HG03342 (cell line): ENCODE data around the gene DUSP16.
"Not testable (repeated sequence)": the region's sequence is repeated elsewhere in the genome, so short reads cannot be mapped to it uniquely, and the experiment has no call there.

Experiments
- ATAC-seq: cut with Tn5 transposase; IDR thresholded peaks from one replicate; pipeline ENCODE4 v1.9.1; 2021; ENCODE audit warnings: mild to moderate bottlenecking, moderate library complexity; ENCODE audit not compliant: unreplicated experiment

Gene DUSP16

DNA sequence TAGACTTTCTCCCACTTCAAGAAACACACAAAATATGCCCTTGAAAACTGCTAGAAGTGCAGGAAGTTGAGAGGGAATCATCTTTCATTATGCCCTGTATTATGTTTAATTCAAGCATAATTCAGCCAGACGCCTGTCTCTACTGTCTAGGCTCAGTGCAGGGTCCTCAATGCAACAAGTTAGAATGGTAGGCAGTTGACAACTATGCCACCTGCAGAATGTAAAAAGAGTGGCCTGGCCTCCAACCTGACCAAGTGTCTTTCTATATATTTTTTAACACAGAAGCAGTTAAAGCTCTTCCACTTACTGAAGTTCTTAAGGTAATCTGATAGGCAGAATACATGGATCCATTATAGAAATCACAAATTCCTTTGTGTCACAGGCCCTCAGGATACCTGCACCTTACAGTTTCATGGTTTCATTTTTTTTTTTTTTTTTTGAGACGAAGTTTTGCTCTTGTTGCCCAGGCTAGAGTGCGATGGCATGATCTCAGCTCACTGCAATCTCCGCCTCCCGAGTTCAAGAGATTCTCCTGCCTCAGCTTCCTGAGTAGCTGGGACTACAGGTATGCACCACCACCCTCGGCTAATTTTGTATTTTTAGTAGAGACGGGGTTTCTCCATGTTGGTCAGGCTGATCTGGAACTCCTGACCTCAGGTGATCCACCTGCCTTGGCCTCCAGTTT, 60.4 kb downstream of the DUSP16 start:
- ATAC-seq = not testable (repeated sequence)

DNA sequence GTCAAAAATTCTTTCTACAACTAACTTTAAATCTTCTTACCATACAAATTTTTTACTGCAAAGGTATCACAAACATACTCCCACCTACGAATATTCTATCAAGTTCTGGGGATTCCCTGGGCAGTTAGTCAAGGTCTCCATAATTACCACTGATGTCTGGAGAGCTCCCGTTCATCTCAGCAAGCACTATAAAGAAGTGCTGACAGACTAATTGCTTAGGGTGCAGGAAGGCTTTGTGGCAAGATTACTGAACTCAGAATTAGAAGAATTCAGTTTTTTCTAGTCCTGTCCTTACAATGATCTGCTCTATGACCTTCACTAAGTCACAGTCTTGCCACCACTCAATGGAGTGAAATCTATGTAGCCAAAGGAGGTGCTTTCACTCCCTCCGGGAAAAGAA, 61.5 kb downstream of the DUSP16 start:
- no peak for ATAC-seq

DNA sequence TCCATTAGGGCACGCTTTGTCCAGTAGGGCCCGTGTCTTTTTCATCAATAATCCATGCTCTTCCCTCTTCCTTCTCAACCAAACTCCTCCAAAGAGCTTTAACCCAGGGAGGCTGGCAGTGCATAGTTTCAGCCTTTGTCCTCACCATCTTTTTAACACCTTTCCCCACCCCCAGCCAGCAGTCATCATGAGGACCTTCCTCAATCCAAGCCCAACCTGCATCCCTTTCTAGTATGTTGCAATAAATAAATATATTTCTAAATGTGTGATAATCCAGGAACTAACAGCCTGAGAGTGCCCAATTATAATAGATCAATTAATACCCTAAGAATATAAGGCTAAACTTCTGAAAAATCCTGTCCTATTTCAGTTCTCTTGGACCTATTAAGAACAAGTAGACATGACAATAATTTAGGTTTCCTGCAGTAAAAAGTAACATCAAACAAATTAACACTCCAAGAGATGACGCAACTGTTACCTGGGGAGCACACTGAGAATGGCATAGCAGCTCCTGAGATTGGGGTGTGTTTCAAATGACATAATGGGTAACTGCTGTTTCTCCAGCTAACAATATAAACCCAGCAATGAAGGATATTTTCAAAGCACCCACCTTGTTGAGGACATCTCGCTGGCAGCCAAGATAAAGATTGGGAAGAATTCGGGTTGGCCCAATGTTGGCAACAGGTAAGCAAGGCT, 62.6 kb downstream of the DUSP16 start:
- no peak for ATAC-seq

DNA sequence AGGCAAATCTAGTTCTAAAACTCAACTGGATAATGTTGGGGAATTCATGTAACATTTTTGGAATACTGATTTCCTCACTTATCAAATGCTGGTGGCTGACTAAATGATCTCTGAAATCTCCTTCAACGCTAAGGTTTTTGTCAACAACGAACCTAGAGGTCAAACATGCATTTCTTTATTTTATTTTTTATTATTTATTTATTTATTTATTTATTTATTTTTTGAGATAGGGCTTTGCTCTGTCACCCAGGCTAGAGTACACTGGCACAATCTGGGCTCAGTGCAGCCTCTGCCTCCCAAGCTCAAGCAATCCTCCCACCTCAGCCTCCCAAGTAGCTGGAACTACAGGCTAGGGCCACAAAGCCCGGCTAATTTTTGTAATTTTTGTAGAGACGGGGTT, 64.5 kb downstream of the DUSP16 start:
- no peak for ATAC-seq

DNA sequence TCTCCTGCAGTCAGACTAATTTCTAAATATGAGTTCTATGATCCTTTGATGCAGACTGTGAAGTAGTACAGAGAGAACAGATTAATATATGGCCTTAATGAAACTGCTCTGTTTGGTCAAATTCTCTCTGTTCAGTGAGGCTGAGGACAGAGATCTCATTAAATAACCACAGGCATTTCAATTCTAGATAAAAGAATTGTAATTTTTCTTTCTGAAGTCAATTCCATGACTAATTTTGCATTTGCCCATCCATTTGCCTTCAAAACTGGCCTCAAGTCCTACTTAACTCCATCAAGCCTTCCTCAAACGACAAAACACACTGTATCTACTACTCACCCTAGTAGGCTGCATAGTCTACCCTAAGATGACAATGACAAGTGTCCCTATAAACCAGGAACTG, 67.1 kb downstream of the DUSP16 start:
- ATAC-seq = no peak

DNA sequence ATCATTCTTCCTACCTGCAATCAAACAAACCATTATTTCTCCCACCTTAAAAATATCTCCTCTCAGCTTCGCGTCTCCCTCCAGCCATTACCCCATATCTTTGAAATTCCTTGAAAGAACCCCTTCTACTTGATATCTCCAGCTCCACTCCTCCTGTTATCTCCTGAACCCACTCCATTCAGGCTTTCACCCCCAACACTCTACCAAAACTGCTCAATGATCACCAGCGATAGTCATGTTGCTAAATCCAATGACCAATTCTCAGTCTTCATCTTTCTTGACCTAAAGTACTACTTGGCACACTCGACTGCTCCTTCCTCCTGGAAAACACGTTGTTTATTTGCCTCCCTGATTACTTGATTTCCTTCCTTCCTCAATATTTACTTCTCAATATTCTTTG, 70.1 kb downstream of the DUSP16 start:
- ATAC-seq = no peak

DNA sequence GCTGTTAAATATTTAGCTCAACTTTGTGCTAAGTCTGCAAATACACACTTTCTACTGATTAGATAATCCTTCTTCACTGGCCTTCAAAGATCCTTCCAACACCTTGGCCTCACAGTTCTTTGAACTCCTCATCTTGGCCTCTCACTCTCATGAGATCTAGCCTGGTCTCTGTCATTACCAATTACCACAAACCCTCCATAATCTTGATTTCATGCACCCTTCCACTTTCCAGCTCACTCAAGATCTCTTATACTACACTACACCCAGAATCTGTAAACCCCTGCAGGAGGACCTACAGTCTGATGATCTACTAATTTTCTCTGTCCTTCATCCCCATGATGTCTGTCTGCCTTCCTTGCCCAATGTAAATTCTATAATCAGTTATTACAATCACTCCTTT, 71.1 kb downstream of the DUSP16 start:
- ATAC-seq = no peak

DNA sequence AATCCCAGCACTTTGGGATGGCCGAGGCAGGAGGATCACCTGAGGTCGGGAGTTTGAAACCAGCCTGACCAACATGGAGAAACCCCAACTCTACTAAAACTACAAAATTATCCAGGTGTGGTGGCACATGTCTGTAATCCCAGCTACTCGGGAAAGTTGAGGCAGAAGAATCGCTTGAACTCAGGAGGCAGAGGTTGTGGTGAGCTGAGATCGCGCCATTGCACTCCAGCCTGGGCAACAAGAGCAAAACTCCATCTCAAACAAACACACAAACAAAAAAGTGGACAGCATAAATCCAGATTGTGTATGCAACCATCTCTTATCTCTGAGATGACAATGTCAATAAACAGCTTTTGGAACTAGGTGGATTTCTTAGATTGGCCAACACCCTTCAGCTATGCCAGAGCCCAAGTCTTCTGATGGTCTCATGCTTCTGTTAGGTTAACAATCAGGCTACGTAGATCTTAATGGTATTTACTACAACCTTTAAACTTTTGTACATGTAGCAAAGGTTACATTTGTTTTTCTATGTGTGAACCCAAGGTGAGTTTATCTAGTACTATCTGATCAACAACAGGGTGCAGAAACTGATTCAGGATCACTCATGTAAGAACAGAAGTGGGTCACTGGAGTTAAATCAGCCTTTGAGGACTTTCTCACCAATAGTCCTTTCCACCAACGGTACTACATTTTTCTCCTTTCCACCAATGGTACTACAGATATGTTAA, 73.7 kb downstream of the DUSP16 start:
- ATAC-seq = no peak

DNA sequence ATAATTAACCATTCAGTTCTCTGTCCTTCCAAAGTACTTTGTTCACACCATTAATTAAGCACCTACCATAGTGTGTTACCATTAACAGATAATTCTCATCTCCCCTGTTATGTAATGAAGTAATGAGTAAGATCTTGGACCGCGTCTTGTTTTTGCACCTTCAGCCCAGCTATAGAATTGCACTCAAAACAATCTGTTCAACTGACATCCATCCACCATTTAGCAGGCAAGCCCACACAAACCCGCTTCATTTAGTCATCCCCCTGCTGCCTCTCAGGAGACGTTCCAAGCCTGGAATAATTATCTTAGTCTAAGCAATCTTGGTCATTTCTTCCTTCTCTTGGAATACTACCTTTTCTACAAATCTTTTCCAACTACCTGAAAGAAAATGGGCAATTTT, 74.4 kb downstream of the DUSP16 start:
- no peak for ATAC-seq

DNA sequence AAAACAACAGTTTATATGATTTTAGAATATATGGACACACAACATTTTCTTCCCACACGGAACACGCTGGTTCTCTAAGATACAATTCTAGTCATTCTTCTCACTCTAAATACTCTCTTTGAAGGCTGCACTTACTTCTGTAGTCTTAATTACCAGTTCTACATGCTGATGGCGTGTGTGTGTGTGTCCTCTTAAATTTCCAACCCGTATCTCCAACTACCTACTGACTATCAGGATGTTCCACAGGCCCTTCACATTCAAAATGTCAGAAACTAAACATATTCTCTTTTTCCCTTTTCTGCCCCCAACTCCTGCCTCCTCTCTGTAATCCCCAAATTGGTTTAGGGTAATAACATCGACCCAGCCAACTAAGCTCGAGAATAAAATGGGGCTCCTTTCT, 75.2 kb downstream of the DUSP16 start:
- no peak for ATAC-seq

DNA sequence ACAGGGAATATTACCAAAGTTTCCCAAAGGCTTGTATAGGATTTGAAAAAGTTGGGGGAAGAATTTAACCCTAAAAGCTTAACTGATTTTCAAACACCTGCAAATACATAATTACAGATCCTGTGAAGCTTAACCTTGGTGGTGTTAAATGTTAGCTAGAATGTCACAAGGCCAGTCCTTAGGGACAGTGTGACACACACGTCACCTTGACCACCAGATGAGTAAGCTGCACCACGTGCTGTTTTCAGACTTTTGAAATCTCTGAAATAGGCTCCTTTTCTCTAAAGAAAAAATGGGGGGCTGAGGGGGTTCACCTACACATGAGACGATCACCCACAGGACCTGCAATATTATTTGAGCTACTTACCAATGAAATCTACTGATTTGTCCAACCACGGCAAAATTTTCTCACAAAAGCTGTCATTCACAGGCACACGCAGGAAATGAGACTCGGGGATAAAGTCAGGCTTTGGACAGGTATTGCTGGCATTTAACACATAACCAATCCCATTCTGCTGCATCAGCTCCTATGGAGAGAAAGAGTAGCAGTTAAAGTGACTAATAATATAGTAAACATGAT, 75.9 kb downstream of the DUSP16 start:
- peak; percentile 87 for ATAC-seq

DNA sequence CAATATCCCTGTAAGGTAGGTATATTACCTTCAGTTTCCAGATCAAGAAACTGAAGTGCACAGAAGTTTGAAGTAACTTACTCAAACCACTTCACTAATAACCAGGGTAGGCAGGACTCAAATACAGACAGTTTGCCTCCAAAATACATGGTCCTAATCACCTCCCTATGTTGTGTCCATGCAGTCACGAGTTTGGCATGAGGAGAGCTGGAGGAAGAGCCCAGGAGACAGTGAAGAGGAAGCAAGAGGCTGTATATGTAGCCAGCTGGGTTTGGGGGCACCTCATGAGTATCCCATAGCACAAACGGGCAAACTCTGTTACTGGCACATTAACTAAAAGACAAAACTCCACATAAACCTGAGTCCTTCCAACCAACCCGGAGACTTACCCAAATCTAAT, 79.2 kb downstream of the DUSP16 start:
- ATAC-seq = no peak

DNA sequence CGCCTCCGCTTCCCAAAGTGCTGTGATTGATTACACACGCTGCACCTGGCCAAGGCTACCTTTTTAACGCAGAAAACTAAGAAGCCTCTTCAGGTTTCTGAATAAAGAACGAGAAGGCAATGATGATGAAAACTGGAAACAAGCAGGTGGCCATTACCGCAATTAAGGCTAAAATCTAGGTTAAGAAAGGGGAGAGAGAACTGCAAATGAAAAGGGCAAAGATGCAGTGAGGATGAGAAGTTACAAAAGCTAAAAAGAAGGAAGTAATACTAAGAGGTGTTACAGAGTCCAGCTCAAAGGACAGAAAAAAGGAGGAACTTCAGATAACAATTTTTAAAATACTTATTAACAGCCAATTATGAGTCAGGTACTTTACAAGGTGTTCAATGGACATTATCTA, 79.7 kb downstream of the DUSP16 start:
- no peak for ATAC-seq

DNA sequence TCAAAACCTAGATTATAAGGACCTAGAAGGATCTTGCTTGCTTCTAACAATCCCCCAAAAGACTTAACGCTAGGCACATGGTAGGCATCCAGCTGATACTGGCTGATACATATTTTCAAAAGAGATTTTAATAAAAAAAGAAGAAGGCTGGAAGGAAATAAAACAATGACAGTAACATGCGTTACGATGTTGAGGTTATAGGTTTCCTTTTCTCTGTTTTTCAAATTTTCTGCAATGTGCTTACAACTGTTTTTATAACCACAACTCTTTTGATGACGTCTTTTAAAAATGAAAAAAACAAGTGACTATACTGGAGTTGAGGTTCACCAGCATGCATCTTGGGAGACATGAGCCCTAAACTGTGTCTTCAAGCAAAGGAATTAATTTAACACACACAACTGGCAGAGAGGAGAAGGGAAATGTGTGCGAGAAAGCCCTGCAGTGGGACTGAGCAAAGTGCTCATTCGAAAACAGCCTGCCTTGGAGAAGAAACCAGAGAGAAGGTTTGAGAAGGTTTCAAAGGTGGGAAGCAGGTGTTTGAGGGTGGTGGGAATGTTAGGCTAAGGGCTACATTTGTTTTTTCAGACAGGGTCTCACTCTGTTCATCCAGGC, 80.4 kb downstream of the DUSP16 start:
- no peak for ATAC-seq

DNA sequence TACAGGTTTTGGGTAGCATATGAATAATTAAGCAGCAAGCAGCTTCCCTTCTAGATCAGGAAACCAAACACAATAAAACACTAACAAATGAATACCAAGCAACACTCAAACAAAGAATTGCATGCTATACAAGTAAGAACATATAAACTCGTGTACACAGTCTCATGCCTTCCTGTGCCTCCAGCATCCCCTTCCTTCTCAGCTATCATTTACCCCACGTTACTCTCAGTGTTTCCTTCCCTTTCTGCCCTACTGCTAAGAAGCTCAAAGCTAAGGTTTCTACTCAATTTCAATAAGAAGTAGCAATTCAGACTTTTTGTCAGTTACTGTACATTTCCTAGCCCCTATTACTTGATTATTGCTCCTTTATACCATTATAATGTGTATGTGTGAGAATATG, 81.0 kb downstream of the DUSP16 start:
- ATAC-seq = no peak

DNA sequence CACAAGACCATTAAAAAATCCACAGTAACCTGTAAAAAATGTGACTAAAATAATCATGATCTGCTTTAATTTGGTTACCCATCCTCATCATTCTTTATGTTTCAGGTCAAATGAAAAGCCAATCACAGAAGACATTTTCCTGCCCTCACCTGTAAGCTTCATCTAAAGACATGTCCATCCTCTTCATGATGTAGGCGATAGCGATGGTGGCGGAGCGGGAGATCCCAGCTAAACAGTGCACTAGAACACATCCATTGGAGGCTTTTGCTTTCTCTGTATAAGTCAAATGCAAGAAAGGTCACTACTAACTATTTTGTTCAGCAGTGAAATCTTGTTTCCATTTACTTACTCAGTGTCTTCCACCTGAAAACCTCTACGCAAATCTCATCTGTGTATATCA, 82.6 kb downstream of the DUSP16 start:
- no peak for ATAC-seq

DNA sequence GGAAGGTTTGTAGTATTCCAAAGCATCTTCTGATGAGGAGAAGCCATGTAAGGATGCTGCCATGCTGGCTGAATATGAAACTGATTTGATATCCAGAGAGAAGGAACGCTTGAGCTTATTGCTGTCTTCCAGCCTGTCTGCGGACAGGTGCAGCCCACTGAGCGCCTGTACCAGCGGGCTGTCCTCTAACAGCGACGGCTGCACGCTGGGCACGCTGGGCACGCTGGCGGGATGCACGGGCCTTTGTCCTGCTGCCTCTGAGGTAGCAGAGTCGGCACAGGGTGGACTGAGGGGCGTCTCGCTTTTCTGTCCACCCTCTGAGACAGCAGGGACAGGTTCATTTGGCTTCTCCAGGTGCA, 85.2 kb downstream of the DUSP16 start:
- ATAC-seq = no peak

DNA sequence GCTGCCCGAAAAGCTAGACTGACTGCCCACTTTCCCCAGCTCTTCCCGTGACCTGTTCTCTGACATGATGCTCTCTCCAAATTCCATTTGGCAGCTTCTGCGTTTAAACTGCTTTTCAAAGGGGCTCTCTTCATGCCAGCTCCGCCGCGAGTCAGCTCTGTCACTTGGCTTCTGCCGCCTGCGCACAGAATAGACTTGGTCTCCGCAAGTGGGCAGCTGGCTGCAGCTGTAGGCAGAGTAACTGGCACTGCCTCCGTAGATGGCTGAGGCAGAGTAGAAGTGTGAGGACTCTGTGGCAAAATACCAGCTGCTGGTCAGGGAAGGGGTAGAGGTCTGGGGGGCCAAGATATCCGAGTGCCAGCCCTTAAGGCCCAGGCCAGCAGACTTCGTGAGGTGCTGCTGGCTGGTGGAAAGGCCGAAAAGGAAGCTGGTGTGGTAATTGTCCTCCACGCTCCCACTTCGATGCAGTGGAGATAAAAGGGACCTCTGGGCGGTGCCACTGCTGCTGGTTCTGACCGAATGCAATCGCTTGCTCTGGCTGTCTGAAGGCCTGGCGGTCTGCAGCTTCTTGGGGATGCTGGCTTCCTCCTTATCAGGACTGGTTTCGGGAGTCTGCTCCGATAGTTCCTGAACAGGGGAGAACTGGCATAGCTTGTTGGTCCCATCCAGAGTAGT, 85.7 kb downstream of the DUSP16 start:
- no peak for ATAC-seq

DNA sequence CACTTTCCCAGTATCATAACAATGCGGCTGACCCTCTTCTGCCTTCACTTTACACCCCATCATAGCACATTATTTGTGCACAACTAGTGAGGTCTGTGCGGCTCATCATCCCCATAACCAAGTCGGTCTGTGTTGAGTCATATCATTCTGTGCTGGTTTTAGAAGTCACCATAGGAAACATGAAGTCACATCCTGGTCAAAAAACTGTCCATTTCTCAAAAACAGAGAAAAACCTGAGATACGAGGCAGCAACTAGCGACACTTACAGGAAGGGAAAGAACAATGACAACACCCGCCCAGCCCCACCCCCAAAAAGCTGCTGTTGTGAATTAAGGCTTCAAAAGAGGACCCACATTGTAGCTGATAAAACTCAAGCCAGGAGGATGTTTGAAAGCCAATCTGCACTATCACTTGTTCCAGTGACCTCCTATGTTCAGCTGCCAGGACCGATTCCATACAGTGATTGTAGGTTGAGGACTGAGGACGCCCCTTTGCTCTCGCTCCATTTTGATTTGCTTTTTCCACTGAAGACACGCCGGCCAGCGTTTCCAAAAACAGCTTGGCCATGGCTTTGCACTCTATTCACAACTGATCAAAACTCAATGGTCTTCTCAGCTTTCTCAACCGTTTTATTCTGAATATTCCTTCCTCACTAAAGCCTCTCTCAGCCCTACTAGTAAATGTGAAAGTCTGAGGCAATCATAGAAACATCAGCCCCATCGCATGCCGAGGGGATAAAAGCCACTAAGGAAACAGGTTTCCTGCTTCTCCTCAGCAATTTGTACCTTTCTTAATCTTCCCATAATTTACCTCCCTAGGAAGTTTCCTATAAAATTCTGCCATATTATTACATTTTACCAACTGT, 87.5 kb downstream of the DUSP16 start:
- peak; percentile 92 for ATAC-seq

DNA sequence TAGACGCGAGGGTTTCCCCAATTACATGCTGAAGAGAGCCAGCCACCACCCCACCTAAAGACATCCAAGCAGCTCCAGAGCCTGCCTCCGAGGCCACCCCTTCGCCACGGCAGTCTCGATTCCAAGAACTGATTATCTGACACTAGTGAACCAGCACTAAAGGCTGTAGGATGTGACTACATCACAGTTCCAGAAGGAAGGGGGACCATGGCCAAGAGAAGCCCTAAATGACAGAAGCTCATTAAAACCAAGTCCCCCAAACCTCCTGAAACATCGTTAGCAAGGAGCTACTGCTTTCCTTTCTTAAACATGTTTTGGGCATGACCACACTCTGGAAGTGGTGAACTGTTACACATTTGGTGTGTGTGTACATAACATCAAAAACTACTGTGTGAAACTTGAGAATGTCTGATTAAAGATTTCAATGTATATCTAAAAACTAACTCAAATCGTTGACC, 88.2 kb downstream of the DUSP16 start:
- peak; percentile 10 for ATAC-seq
